Gastrocnemius medialis (tissue), 4 donors: ENCODE measurements around the gene RUNX1.

ENCODE experiments used
- POLR2A ChIP-seq, 2 donors: fragments of 450-650 bp; IDR thresholded peaks; one replicate each; pipeline ENCODE4 v1.6.1; 2017; ENCODE audit warnings: antibody characterized with exemption in 2 of 2, mild to moderate bottlenecking in 2 of 2, moderate library complexity in 2 of 2
- TF ChIP-seq, protein P1 (sequence below), 5 experiments: fragments of 450-650 bp in 3 of 5; fragments of 200-600 bp in 2 of 5; sonication (generic) in 2 of 5; IDR thresholded peaks in 4 of 5; conservative IDR thresholded peaks in 1 of 5; 1 replicate in 4 of 5; 2 replicates in 1 of 5; pipeline ENCODE4 v1.5.1; 2016 to 2019; ENCODE audit warnings: antibody characterized with exemption in 5 of 5, mild to moderate bottlenecking in 3 of 5, moderate library complexity in 3 of 5

DNA sequence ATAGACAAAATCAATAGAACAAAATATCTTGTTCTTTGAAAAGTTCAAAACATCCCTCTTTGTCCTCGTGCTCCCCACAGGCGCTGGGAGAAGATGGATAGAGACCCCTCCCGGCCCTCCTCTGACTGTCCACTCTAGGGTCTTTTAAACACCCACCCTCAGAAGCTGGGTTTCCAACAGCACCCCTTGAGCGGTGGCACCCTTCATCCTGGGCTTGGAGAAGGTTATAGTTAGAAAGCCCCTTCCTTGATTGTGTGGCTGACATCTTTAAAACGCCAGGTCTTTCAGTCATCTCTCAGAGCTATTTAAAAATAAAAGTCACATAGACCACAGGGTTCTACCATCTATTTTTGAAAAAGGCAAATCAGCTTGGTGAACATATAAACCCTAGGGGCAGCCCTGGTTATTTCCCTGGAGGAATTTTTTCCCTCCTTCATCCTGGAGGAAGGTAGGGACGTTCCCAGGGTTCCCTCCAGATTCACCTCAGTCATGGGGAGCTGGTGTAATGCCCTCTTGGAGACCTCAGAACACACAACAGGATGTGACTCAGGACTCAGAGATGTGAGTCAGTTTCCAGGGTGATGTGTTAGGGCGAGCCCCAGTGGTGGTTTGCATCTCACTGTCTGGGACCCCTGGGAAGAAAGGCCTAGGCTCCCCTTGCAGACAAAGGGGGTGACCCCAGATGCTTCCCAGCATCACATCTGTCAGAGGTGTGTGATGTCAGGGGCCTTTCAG is 241.8 kb downstream of the RUNX1 start:
- TF ChIP-seq, protein P1, sequence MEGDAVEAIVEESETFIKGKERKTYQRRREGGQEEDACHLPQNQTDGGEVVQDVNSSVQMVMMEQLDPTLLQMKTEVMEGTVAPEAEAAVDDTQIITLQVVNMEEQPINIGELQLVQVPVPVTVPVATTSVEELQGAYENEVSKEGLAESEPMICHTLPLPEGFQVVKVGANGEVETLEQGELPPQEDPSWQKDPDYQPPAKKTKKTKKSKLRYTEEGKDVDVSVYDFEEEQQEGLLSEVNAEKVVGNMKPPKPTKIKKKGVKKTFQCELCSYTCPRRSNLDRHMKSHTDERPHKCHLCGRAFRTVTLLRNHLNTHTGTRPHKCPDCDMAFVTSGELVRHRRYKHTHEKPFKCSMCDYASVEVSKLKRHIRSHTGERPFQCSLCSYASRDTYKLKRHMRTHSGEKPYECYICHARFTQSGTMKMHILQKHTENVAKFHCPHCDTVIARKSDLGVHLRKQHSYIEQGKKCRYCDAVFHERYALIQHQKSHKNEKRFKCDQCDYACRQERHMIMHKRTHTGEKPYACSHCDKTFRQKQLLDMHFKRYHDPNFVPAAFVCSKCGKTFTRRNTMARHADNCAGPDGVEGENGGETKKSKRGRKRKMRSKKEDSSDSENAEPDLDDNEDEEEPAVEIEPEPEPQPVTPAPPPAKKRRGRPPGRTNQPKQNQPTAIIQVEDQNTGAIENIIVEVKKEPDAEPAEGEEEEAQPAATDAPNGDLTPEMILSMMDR (IDR thresholded peaks at IDR 0.05 in 4 of 5, conservative IDR thresholded peaks at IDR 0.05 in 1 of 5): no peak
- no peak for TF ChIP-seq POLR2A (IDR thresholded peaks at IDR 0.05)
